H9 (cell line): Measurements from ENCODE around the gene TFB1M. TPM values are rescaled to one million over a fixed set of nuclear protein-coding genes. Genes with fewer than 3 reads are reported as not detected.

Experiments
- DNase-seq: peaks from one replicate; pipeline ENCODE4 v3.0.0-alpha.2; 2017
- H2AFZ ChIP-seq: one replicate; pipeline ENCODE4 v1.6.1; 2013; ENCODE audit warnings: mild to moderate bottlenecking, low read length, control low read depth, moderate library complexity
- H2AK5ac ChIP-seq: 2 replicates; pipeline ENCODE4 v1.6.1; 2013; ENCODE audit warnings: low read length, control low read depth, mixed read lengths; ENCODE audit not compliant: insufficient read length
- H2BK120ac ChIP-seq: one replicate; pipeline ENCODE4 v1.6.1; 2013; ENCODE audit warnings: low read depth, mild to moderate bottlenecking, low read length, control low read depth, inconsistent platforms; ENCODE audit not compliant: poor library complexity, severe bottlenecking
- H2BK12ac ChIP-seq: 2 replicates; pipeline ENCODE4 v1.6.1; 2013; ENCODE audit warnings: low read length, control low read depth, mixed read lengths, low read depth; ENCODE audit not compliant: insufficient read length
- H2BK15ac ChIP-seq: 2 replicates; pipeline ENCODE4 v1.6.1; 2013; ENCODE audit warnings: low read depth, low read length, control low read depth
- H2BK20ac ChIP-seq: one replicate; pipeline ENCODE4 v1.6.1; 2013; ENCODE audit warnings: low read depth, mild to moderate bottlenecking, low read length, control low read depth, inconsistent platforms; ENCODE audit not compliant: poor library complexity, severe bottlenecking
- H2BK5ac ChIP-seq: 2 replicates; pipeline ENCODE4 v1.6.1; 2013; ENCODE audit warnings: low read length, control low read depth, mixed read lengths; ENCODE audit not compliant: insufficient read length
- H3K14ac ChIP-seq: 2 replicates; pipeline ENCODE4 v1.6.1; 2013; ENCODE audit warnings: low read length, control low read depth; ENCODE audit not compliant: insufficient read depth
- H3K18ac ChIP-seq: 2 replicates; pipeline ENCODE4 v1.6.1; 2013; ENCODE audit warnings: low read depth, mild to moderate bottlenecking, mixed read lengths, low read length, control low read depth; ENCODE audit not compliant: insufficient read length
- H3K23ac ChIP-seq: 2 replicates; pipeline ENCODE4 v1.6.1; 2013; ENCODE audit warnings: low read length, control low read depth, mixed read lengths, low read depth; ENCODE audit not compliant: insufficient read length
- H3K23me2 ChIP-seq: 2 replicates; pipeline ENCODE4 v1.6.1; 2013; ENCODE audit warnings: low read depth, mild to moderate bottlenecking, mixed read lengths, low read length, control low read depth; ENCODE audit not compliant: insufficient read length, poor library complexity, severe bottlenecking
- H3K27ac ChIP-seq: 2 replicates; pipeline ENCODE4 v1.5.1; 2013; ENCODE audit warnings: low read length, control low read depth, mixed read lengths, low read depth; ENCODE audit not compliant: insufficient read length
- H3K27me3 ChIP-seq: 2 replicates; pipeline ENCODE4 v1.6.1; 2013; ENCODE audit warnings: low read length, control low read depth, inconsistent platforms; ENCODE audit not compliant: insufficient read depth
- H3K4ac ChIP-seq: 2 replicates; pipeline ENCODE4 v1.6.1; 2013; ENCODE audit warnings: low read depth, mild to moderate bottlenecking, control low read depth, inconsistent platforms, low read length, moderate library complexity
- H3K4me1 ChIP-seq: 2 replicates; pipeline ENCODE4 v1.6.1; 2013; ENCODE audit warnings: low read length, control low read depth, inconsistent platforms; ENCODE audit not compliant: insufficient read depth
- H3K4me2 ChIP-seq: 2 replicates; pipeline ENCODE4 v1.6.1; 2013; ENCODE audit warnings: low read length, control low read depth, mixed read lengths; ENCODE audit not compliant: insufficient read length, insufficient read depth
- H3K56ac ChIP-seq: 2 replicates; pipeline ENCODE4 v1.6.1; 2013; ENCODE audit warnings: low read depth, mild to moderate bottlenecking, mixed read lengths, low read length, control low read depth; ENCODE audit not compliant: insufficient read length
- H3K79me1 ChIP-seq: 2 replicates; pipeline ENCODE4 v1.6.1; 2013; ENCODE audit warnings: low read depth, mild to moderate bottlenecking, moderate library complexity, low read length, control low read depth, inconsistent platforms; ENCODE audit not compliant: insufficient read depth, poor library complexity, severe bottlenecking
- H3K79me2 ChIP-seq: 2 replicates; pipeline ENCODE4 v1.6.1; 2013; ENCODE audit warnings: low read length, control low read depth, inconsistent platforms; ENCODE audit not compliant: insufficient read depth
- H3K9ac ChIP-seq: 2 replicates; pipeline ENCODE4 v1.6.1; 2013; ENCODE audit warnings: low read length, control low read depth, mixed read lengths; ENCODE audit not compliant: insufficient read length; ENCODE audit errors: extremely low read depth
- H3K9me3 ChIP-seq: one replicate; pipeline ENCODE4 v1.6.1; 2013; ENCODE audit warnings: low read depth, low read length, inconsistent platforms; ENCODE audit not compliant: control insufficient read depth
- H3T11ph ChIP-seq: one replicate; pipeline ENCODE4 v1.6.1; 2013; ENCODE audit warnings: mild to moderate bottlenecking, low read length, control low read depth, inconsistent platforms
- H4K20me1 ChIP-seq: one replicate; pipeline ENCODE4 v1.6.1; 2013; ENCODE audit not compliant: control insufficient read depth, insufficient read length, insufficient read depth
- H4K5ac ChIP-seq: 2 replicates; pipeline ENCODE4 v1.6.1; 2013; ENCODE audit warnings: low read depth, mild to moderate bottlenecking, mixed read lengths, low read length, control low read depth; ENCODE audit not compliant: insufficient read length
- H4K8ac ChIP-seq: replicated peaks from 2 replicates; pipeline ENCODE4 v1.6.1; 2013; ENCODE audit warnings: low read length, control low read depth, mixed read lengths, low read depth; ENCODE audit not compliant: insufficient read length
- H4K91ac ChIP-seq: 2 replicates; pipeline ENCODE4 v1.6.1; 2013; ENCODE audit warnings: low read depth, mild to moderate bottlenecking, moderate library complexity, mixed read lengths, low read length, control low read depth; ENCODE audit not compliant: insufficient read length
- H3K27ac Mint-ChIP-seq, 3 experiments: 2 replicates in 2 of 3; 3 replicates in 1 of 3; pipeline ENCODE4 v1.8.0; 2020 to 2021; ENCODE audit warnings: mixed read lengths in 3 of 3, mild to moderate bottlenecking in 1 of 3, moderate library complexity in 1 of 3
- H3K27me3 Mint-ChIP-seq: 2 replicates; pipeline ENCODE4 v1.8.0; 2021; ENCODE audit warnings: low read depth, mild to moderate bottlenecking, moderate library complexity, mixed read lengths
- H3K36me3 Mint-ChIP-seq, 3 experiments: 2 replicates in 2 of 3; 3 replicates in 1 of 3; pipeline ENCODE4 v1.8.0; 2020 to 2021; ENCODE audit warnings: low read depth in 3 of 3, mixed read lengths in 3 of 3; ENCODE audit not compliant: insufficient read depth in 1 of 3
- H3K4me1 Mint-ChIP-seq, 2 experiments: 2 replicates each; pipeline ENCODE4 v1.8.0; 2020; ENCODE audit warnings: mixed read lengths in 2 of 2
- H3K4me3 Mint-ChIP-seq, 2 experiments: 2 replicates in 1 of 2; 3 replicates in 1 of 2; pipeline ENCODE4 v1.8.0; 2020 to 2021; ENCODE audit warnings: mild to moderate bottlenecking in 2 of 2, mixed read lengths in 2 of 2, moderate library complexity in 1 of 2
- H3K9me3 Mint-ChIP-seq, 2 experiments: 2 replicates in 1 of 2; 3 replicates in 1 of 2; pipeline ENCODE4 v1.8.0; 2020; ENCODE audit warnings: mild to moderate bottlenecking in 2 of 2, mixed read lengths in 2 of 2, moderate library complexity in 1 of 2
- WGBS: extraction: QIAGEN DNeasy Blood & Tissue Kit; methylation state at CpG from one replicate; pipeline ENCODE4 v1.1.7; 2013; ENCODE audit warnings: missing lambda C conversion rate, low lambda C conversion rate, mixed read lengths; ENCODE audit not compliant: insufficient read length; ENCODE audit errors: extremely low coverage; 5-methylcytosine and 5-hydroxymethylcytosine counted together
- total RNA-seq: library from RNA; stranded (reverse); gene quantifications from 2 replicates; pipeline ENCODE4 v1.2.1, GENCODE V29; 2021
- TF ChIP-seq, protein P1 (sequence below): fragments of 200-600 bp; sonication (generic); conservative IDR thresholded peaks from 3 replicates; pipeline ENCODE4 v1.8.0; 2021; ENCODE audit warnings: antibody characterized with exemption, mild to moderate bottlenecking

Gene TFB1M
- total RNA-seq, 1 experiment from 2014 or later = 28.6 TPM

DNA sequence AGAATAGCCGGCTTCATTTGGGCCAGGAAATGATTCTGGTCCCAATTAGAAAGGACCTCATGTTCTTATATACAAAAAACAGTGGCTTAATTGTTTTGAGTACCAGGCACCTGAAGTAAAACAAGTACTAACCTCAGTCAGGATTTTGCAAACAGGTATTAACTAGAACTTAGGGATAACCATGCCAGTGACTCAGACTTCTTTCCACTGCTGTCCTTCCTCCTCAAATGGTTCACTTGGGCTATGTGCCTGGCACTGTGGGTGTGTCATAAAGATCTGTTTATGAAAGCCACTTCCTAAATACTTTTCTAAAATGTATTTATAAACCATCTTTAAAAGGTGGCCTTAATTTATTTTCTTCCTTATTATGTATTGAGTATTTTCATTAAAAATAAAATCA, 39.8 kb downstream of the TFB1M start:
- no peak overlapping the region for H4K8ac ChIP-seq
- no peak overlapping the region for H4K91ac ChIP-seq
- H3K18ac ChIP-seq = no peak overlapping the region
- H3K27me3 Mint-ChIP-seq = no peaks in the 10 kb centered on the region
- H3K79me2 ChIP-seq = 0 out of 2 replicates have a peak, but pooled peaks cover 1% of the 10 kb centered on the region
- H3K79me1 ChIP-seq = no peaks in the 10 kb centered on the region
- peaks cover 21% of the 10 kb centered on the region in 2 experiments for H3K4me1 Mint-ChIP-seq
- H3K14ac ChIP-seq = no peak overlapping the region
- H2BK120ac ChIP-seq = no peak overlapping the region
- no peaks in the 10 kb centered on the region for H3K27me3 ChIP-seq
- peaks cover 8 to 22% (median 20%) of the 10 kb centered on the region in 3 experiments; a peak in 6 of 7 replicates for H3K36me3 Mint-ChIP-seq
- peaks cover 4% of the 10 kb centered on the region; the same call in 1 of the 2 replicates for H3K4me1 ChIP-seq
- no peaks in the 10 kb centered on the region for H3K9me3 ChIP-seq
- no peak overlapping the region for H2BK20ac ChIP-seq
- H2AFZ ChIP-seq = no peak overlapping the region
- no peak overlapping the region for H2BK15ac ChIP-seq
- no peaks in the 10 kb centered on the region for H3K9me3 Mint-ChIP-seq
- peak overlapping the region; percentile 26 for H3T11ph ChIP-seq
- H3K9ac ChIP-seq = no peak overlapping the region
- H3K56ac ChIP-seq = no peak overlapping the region
- H3K27ac ChIP-seq = no peak overlapping the region
- H3K23me2 ChIP-seq = no peaks in the 10 kb centered on the region
- no peak overlapping the region for H3K4me2 ChIP-seq
- no peak for DNase-seq
- H3K4me3 Mint-ChIP-seq = no peak overlapping the region
- no CpG with 5 or more reads among the region's 1 CpG for WGBS
- H4K20me1 ChIP-seq = no peaks in the 10 kb centered on the region
- no peak overlapping the region for H3K4ac ChIP-seq
- H3K23ac ChIP-seq = no peak overlapping the region
- TF ChIP-seq, protein P1, sequence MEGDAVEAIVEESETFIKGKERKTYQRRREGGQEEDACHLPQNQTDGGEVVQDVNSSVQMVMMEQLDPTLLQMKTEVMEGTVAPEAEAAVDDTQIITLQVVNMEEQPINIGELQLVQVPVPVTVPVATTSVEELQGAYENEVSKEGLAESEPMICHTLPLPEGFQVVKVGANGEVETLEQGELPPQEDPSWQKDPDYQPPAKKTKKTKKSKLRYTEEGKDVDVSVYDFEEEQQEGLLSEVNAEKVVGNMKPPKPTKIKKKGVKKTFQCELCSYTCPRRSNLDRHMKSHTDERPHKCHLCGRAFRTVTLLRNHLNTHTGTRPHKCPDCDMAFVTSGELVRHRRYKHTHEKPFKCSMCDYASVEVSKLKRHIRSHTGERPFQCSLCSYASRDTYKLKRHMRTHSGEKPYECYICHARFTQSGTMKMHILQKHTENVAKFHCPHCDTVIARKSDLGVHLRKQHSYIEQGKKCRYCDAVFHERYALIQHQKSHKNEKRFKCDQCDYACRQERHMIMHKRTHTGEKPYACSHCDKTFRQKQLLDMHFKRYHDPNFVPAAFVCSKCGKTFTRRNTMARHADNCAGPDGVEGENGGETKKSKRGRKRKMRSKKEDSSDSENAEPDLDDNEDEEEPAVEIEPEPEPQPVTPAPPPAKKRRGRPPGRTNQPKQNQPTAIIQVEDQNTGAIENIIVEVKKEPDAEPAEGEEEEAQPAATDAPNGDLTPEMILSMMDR = no peak
- no peak overlapping the region for H2BK12ac ChIP-seq
- no peak overlapping the region for H4K5ac ChIP-seq
- no peak overlapping the region for H3K27ac Mint-ChIP-seq
- no peak overlapping the region for H2BK5ac ChIP-seq
- no peak overlapping the region for H2AK5ac ChIP-seq
